GM21515 (cell line): ENCODE results near the gene ATP1B4.

Source experiments
- ATAC-seq: cut with Tn5 transposase; IDR thresholded peaks from one replicate; pipeline ENCODE4 v1.9.1; 2021; ENCODE audit not compliant: unreplicated experiment

The ATP1B4 gene

GRCh38 chrX:120372667-120373370 lies 10.9 kb downstream of the ATP1B4 start:
- no peak for ATAC-seq

GRCh38 chrX:120377179-120377578 lies 15.3 kb downstream of the ATP1B4 start:
- no peak for ATAC-seq

- no peak for ATAC-seq
Observed at GRCh38 chrX:120377715-120378114, 15.8 kb downstream of the ATP1B4 start.

- ATAC-seq, result no peak
Observed at GRCh38 chrX:120378570-120378969, 16.7 kb downstream of the ATP1B4 start.

- no peak for ATAC-seq
Observed at GRCh38 chrX:120379937-120380681, 18.2 kb downstream of the ATP1B4 start.

- no peak for ATAC-seq
Observed at GRCh38 chrX:120380699-120381098, 18.8 kb downstream of the ATP1B4 start.

GRCh38 chrX:120401301-120401700 lies 39.4 kb downstream of the ATP1B4 start:
- ATAC-seq, result no peak

- ATAC-seq, result no peak
Observed at GRCh38 chrX:120402369-120402768, 40.5 kb downstream of the ATP1B4 start.

- ATAC-seq, result no peak
Observed at GRCh38 chrX:120406638-120407037, 44.7 kb downstream of the ATP1B4 start.

- ATAC-seq, result no peak
Observed at GRCh38 chrX:120408168-120408567, 46.3 kb downstream of the ATP1B4 start.

- no peak for ATAC-seq
Observed at GRCh38 chrX:120419463-120419862, 57.6 kb downstream of the ATP1B4 start.

GRCh38 chrX:120426599-120426998 lies 64.7 kb downstream of the ATP1B4 start:
- ATAC-seq, result no peak

GRCh38 chrX:120428309-120428708 lies 66.4 kb downstream of the ATP1B4 start:
- ATAC-seq, result no peak

- ATAC-seq, result no peak
Observed at GRCh38 chrX:120429776-120430540, 68.1 kb downstream of the ATP1B4 start.
